GM21717 (cell line): ENCODE measurements around the gene NOP53.
"Not testable (repeated sequence)": the region's sequence is repeated elsewhere in the genome, so short reads cannot be mapped to it uniquely, and the experiment has no call there.

ENCODE experiments used
- ATAC-seq: cut with Tn5 transposase; IDR thresholded peaks from one replicate; pipeline ENCODE4 v1.9.1; 2021; ENCODE audit warnings: mild to moderate bottlenecking, moderate library complexity; ENCODE audit not compliant: unreplicated experiment

Gene NOP53

GRCh38 chr19:47803148-47803547, 57.8 kb downstream of the NOP53 start:
- not testable (repeated sequence) for ATAC-seq

- not testable (repeated sequence) for ATAC-seq
These were observed 58.3 kb downstream of the NOP53 start for GRCh38 chr19:47803671-47804070.

- ATAC-seq: not testable (repeated sequence)
These were observed 59.1 kb downstream of the NOP53 start, which contains the start of gene TPRX1 for GRCh38 chr19:47804451-47804850. Gene TPRX1, minus strand, starts transcription at chr19:47804551. Its CDS starts 12 bp downstream, at chr19:47804539.

- ATAC-seq: no peak
These were observed 60.0 kb downstream of the NOP53 start for GRCh38 chr19:47805313-47805712.

GRCh38 chr19:47806435-47806834, 61.1 kb downstream of the NOP53 start:
- no peak for ATAC-seq
